H1 (cell line): ENCODE results near the gene PHC3. TPM values are rescaled to one million over a fixed set of nuclear protein-coding genes. Genes with fewer than 3 reads are reported as not detected.

Experiments
- CTCF ChIA-PET: fragments of 300-600 bp; sonication (Branson Sonifier 250); formaldehyde crosslinking; loops from one replicate; lab custom pipeline; 2021; ENCODE audit not compliant: partially characterized antibody; lab: Charles Lee
- POLR2A ChIA-PET: fragments of 300-600 bp; sonication (Branson Sonifier 250); formaldehyde crosslinking; loops from one replicate; lab custom pipeline; 2021; ENCODE audit warnings: inconsistent platforms; ENCODE audit not compliant: partially characterized antibody; lab: Charles Lee
- DNase-seq, 2 experiments: peaks; one replicate each; pipeline versions ENCODE4 v3.0.0 to v3.0.0-alpha.2; 2010 to 2022; ENCODE audit warnings: low spot score in 2 of 2, low read depth in 1 of 2, mixed read lengths in 1 of 2
- FAIRE-seq: peaks from 2 replicates; lab custom pipeline; 2011; peaks lifted over from hg19 to GRCh38; lab: Jason Lieb, UNC
- H2AFZ ChIP-seq: 2 replicates; pipeline ENCODE4 v1.8.1; 2012; ENCODE audit warnings: low read length, inconsistent platforms
- H2AK5ac ChIP-seq: 2 replicates; pipeline ENCODE4 v1.6.1; 2013; ENCODE audit warnings: low read depth, low read length
- H2BK120ac ChIP-seq: replicated peaks from 2 replicates; pipeline ENCODE3; 2013; ENCODE audit warnings: low read depth, low read length, inconsistent platforms
- H2BK12ac ChIP-seq: 2 replicates; pipeline ENCODE4 v1.6.1; 2013; ENCODE audit warnings: low read depth, low read length
- H2BK15ac ChIP-seq: 2 replicates; pipeline ENCODE4 v1.6.1; 2013; ENCODE audit warnings: low read length
- H2BK20ac ChIP-seq: 2 replicates; pipeline ENCODE4 v1.6.1; 2013; ENCODE audit warnings: low read length
- H2BK5ac ChIP-seq: 2 replicates; pipeline ENCODE4 v1.6.1; 2013; ENCODE audit warnings: low read depth, low read length
- H3K14ac ChIP-seq: 2 replicates; pipeline ENCODE4 v1.6.1; 2013; ENCODE audit warnings: inconsistent platforms; ENCODE audit not compliant: insufficient read length
- H3K18ac ChIP-seq: 2 replicates; pipeline ENCODE4 v1.6.1; 2013; ENCODE audit warnings: low read length; ENCODE audit errors: extremely low read depth
- H3K23ac ChIP-seq: 2 replicates; pipeline ENCODE4 v1.6.1; 2013; ENCODE audit warnings: inconsistent platforms; ENCODE audit not compliant: insufficient read length
- H3K23me2 ChIP-seq: 2 replicates; pipeline ENCODE4 v1.6.1; 2013; ENCODE audit warnings: low read depth, low read length
- H3K27ac ChIP-seq: 2 replicates; pipeline ENCODE4 v1.6.1; 2011; ENCODE audit warnings: low read depth, low read length, inconsistent platforms
- H3K27me3 ChIP-seq, 4 experiments: replicated peaks in 1 of 4; 1 replicate in 1 of 4; 2 replicates in 3 of 4; pipeline versions ENCODE4 v1.6.1 to v1.8.1; 2011 to 2013; ENCODE audit warnings: low read length in 3 of 4, mild to moderate bottlenecking in 3 of 4, inconsistent platforms in 2 of 4, mixed read lengths in 2 of 4, moderate library complexity in 1 of 4; ENCODE audit not compliant: control insufficient read depth in 3 of 4, insufficient read depth in 3 of 4; ENCODE audit errors: extremely low read depth in 1 of 4
- H3K36me3 ChIP-seq, 4 experiments: 2 replicates each; pipeline versions ENCODE4 v1.6.1 to v1.8.1; 2011 to 2013; ENCODE audit warnings: mild to moderate bottlenecking in 4 of 4, low read length in 3 of 4, moderate library complexity in 2 of 4, control low read depth in 1 of 4, inconsistent platforms in 1 of 4; ENCODE audit not compliant: insufficient read depth in 4 of 4, control insufficient read depth in 2 of 4
- H3K4ac ChIP-seq: replicated peaks from 2 replicates; pipeline ENCODE3; 2013; ENCODE audit warnings: low read length, low read depth, mixed read lengths, inconsistent platforms; ENCODE audit not compliant: insufficient read length
- H3K4me1 ChIP-seq, 4 experiments: replicated peaks in 1 of 4; 1 replicate in 1 of 4; 2 replicates in 3 of 4; pipeline versions ENCODE4 v1.6.1 to v1.8.1; 2011 to 2013; ENCODE audit warnings: low read length in 3 of 4, inconsistent platforms in 2 of 4, mixed read lengths in 1 of 4; ENCODE audit not compliant: insufficient read depth in 4 of 4, control insufficient read depth in 3 of 4
- H3K4me2 ChIP-seq, 2 experiments: 2 replicates each; pipeline versions ENCODE4 v1.6.1 to v1.8.1; 2011 to 2013; ENCODE audit warnings: low read depth in 2 of 2, low read length in 2 of 2, control low read depth in 1 of 2, inconsistent platforms in 1 of 2, mild to moderate bottlenecking in 1 of 2; ENCODE audit not compliant: insufficient read depth in 1 of 2
- H3K4me3 ChIP-seq, 4 experiments: fragments of 200-600, 300-600 bp in 1 of 4; sonication (generic), shearing (Covaris generic), sonication (Bioruptor Twin) in 1 of 4; 2 replicates each; pipeline versions ENCODE4 v1.5.1 to v1.8.1; 2011 to 2016; ENCODE audit warnings: low read length in 4 of 4, low read depth in 3 of 4, control low read depth in 2 of 4, inconsistent platforms in 2 of 4, mild to moderate bottlenecking in 2 of 4, mixed read lengths in 1 of 4, moderate library complexity in 1 of 4; ENCODE audit not compliant: insufficient read depth in 2 of 4; ENCODE audit errors: extremely low read depth in 1 of 4
- H3K56ac ChIP-seq: replicated peaks from 2 replicates; pipeline ENCODE3; 2013; ENCODE audit warnings: low read depth, mild to moderate bottlenecking, mixed read lengths, low read length, inconsistent platforms; ENCODE audit not compliant: insufficient read length
- H3K79me1 ChIP-seq: 2 replicates; pipeline ENCODE4 v1.6.1; 2013; ENCODE audit warnings: low read depth, low read length, control low read depth
- H3K79me2 ChIP-seq, 2 experiments: 2 replicates each; pipeline versions ENCODE4 v1.6.1 to v1.8.1; 2012 to 2013; ENCODE audit warnings: low read length in 2 of 2, mild to moderate bottlenecking in 2 of 2, inconsistent platforms in 1 of 2; ENCODE audit not compliant: insufficient read depth in 2 of 2, control insufficient read depth in 1 of 2
- H3K9ac ChIP-seq, 4 experiments: replicated peaks in 1 of 4; 1 replicate in 1 of 4; 2 replicates in 3 of 4; pipeline versions ENCODE4 v1.6.1 to v1.8.1; 2011 to 2013; ENCODE audit warnings: low read depth in 3 of 4, low read length in 3 of 4, control low read depth in 2 of 4, mild to moderate bottlenecking in 2 of 4, moderate library complexity in 2 of 4, inconsistent platforms in 1 of 4; ENCODE audit errors: extremely low read depth in 1 of 4
- H3K9me3 ChIP-seq, 2 experiments: 2 replicates each; pipeline versions ENCODE4 v1.6.1 to v1.8.1; 2012 to 2013; ENCODE audit warnings: mild to moderate bottlenecking in 2 of 2, moderate library complexity in 2 of 2, control low read depth in 1 of 2, inconsistent platforms in 1 of 2, low read depth in 1 of 2, low read length in 1 of 2, mixed read lengths in 1 of 2; ENCODE audit not compliant: insufficient read depth in 2 of 2
- H4K20me1 ChIP-seq, 2 experiments: replicated peaks in 1 of 2; 2 replicates each; pipeline versions ENCODE3 to v1.8.1; 2011 to 2013; ENCODE audit warnings: inconsistent platforms in 2 of 2, low read length in 2 of 2, mild to moderate bottlenecking in 1 of 2; ENCODE audit not compliant: insufficient read depth in 2 of 2, control insufficient read depth in 1 of 2
- H4K5ac ChIP-seq: 2 replicates; pipeline ENCODE4 v1.6.1; 2013; ENCODE audit warnings: low read length, low read depth, mixed read lengths, inconsistent platforms; ENCODE audit not compliant: insufficient read length
- H4K8ac ChIP-seq: 2 replicates; pipeline ENCODE4 v1.8.0; 2013; ENCODE audit warnings: mild to moderate bottlenecking, moderate library complexity, low read length, inconsistent platforms; ENCODE audit not compliant: insufficient read depth; ENCODE audit errors: extremely low read depth
- H4K91ac ChIP-seq: replicated peaks from 2 replicates; pipeline ENCODE3; 2013; ENCODE audit warnings: low read length, mixed read lengths, inconsistent platforms; ENCODE audit not compliant: insufficient read length
- E2F6 ChIP-seq: IDR thresholded peaks from 2 replicates; pipeline ENCODE4 v1.6.1; 2012; ENCODE audit warnings: inconsistent platforms
- MAX ChIP-seq: IDR thresholded peaks from 2 replicates; pipeline ENCODE4 v1.6.1; 2012; ENCODE audit warnings: inconsistent platforms
- WGBS, 2 experiments: shearing (Covaris generic) in 1 of 2; methylation state at CpG; one replicate each; pipeline versions ENCODE4 v1.1.6 to v1.1.7; 2013 to 2015; ENCODE audit warnings: low lambda C conversion rate in 2 of 2, mixed read lengths in 2 of 2, inconsistent platforms in 1 of 2, low coverage in 1 of 2, missing lambda C conversion rate in 1 of 2; ENCODE audit not compliant: insufficient replicate concordance in 2 of 2, insufficient coverage in 1 of 2, insufficient read length in 1 of 2; ENCODE audit errors: extremely low coverage in 1 of 2, missing lambda C conversion rate in 1 of 2; 5-methylcytosine and 5-hydroxymethylcytosine counted together
- polyA plus RNA-seq, 7 experiments: library from polyadenylated mRNA; depleted of rRNA in 3 of 7; stranded (reverse) in 5 of 7; unstranded in 2 of 7; fragments of >200 nt in 5 of 7; fragments of 200-250 nt in 2 of 7; gene quantifications; 1 replicate in 5 of 7; 2 replicates in 1 of 7; 4 replicates in 1 of 7; pipeline versions ENCODE4 v1.2.1 to v1.2.3, GENCODE V29; 2011 to 2013; ENCODE audit warnings: missing spikeins in 2 of 7, mixed read lengths in 2 of 7
- total RNA-seq: library from RNA; stranded (reverse); fragmentation: NEBNext Ultra II Directional; extraction: Animal tissue kit (Norgen Biotek cat#: 25700); gene quantifications from 2 replicates; pipeline ENCODE4 v1.2.1, GENCODE V29; 2021

The PHC3 gene
- total and polyA plus RNA-seq, 2 of the 8 experiments (the other 6 are each of a cell fraction or from before 2014, with no cell fraction given), result 26.4 to 29.2 TPM

- H3K27me3 ChIP-seq, result no peaks in the 10 kb centered on the region
- H2BK120ac ChIP-seq, result no peak overlapping the region
- peaks cover 0 to 11% of the 10 kb centered on the region in 2 experiments; a peak in 2 of 4 replicates for H3K79me2 ChIP-seq
- H3K4ac ChIP-seq, result no peak overlapping the region
- H3K14ac ChIP-seq, result no peak overlapping the region
- H3K9ac ChIP-seq, result no peak overlapping the region
- ChIA-PET CTCF (no interaction called here), POLR2A (no interaction called here)
- WGBS, 2 experiments, result 83% methylated on average over 3 of the region's 3 CpGs; no CpG with 5 or more reads in 1 of the 2 experiments
- no peak overlapping the region for H4K91ac ChIP-seq
- no peak overlapping the region for H3K18ac ChIP-seq
- no peak overlapping the region for H2AFZ ChIP-seq
- peaks cover 0 to 10% (median 0%) of the 10 kb centered on the region in 4 experiments; a peak in 2 of 8 replicates for H3K36me3 ChIP-seq
- no peak for FAIRE-seq
- no peak overlapping the region for H2BK20ac ChIP-seq
- no peak overlapping the region for H3K4me2 ChIP-seq
- no peak overlapping the region for H3K4me3 ChIP-seq
- H2AK5ac ChIP-seq, result no peak overlapping the region
- no peaks in the 10 kb centered on the region for H3K9me3 ChIP-seq
- H3K56ac ChIP-seq, result no peak overlapping the region
- no peak for DNase-seq
- no peak overlapping the region for H2BK5ac ChIP-seq
- peaks cover 0 to 3% of the 10 kb centered on the region in 2 experiments for H4K20me1 ChIP-seq
- H3K4me1 ChIP-seq, result no peaks in the 10 kb centered on the region
- no peaks in the 10 kb centered on the region for H3K23me2 ChIP-seq
- H2BK12ac ChIP-seq, result no peak overlapping the region
- H3K27ac ChIP-seq, result no peak overlapping the region
- H3K79me1 ChIP-seq, result peaks cover 2% of the 10 kb centered on the region; the same call in 1 of the 2 replicates
- H4K5ac ChIP-seq, result no peak overlapping the region
- no peak overlapping the region for H4K8ac ChIP-seq
- H3K23ac ChIP-seq, result no peak overlapping the region
- H2BK15ac ChIP-seq, result no peak overlapping the region
- TF ChIP-seq MAX, result no peak
- no peak for TF ChIP-seq E2F6
These were observed 37.1 kb downstream of the PHC3 start for GRCh38 chr3:170144437-170144843.
